PC-9 (cell line): Measurements from ENCODE around the gene CFAP61. TPM values are rescaled to one million over a fixed set of nuclear protein-coding genes. Genes with fewer than 3 reads are reported as not detected.

Experiments
- BruUV-seq: library from RNA; stranded (reverse); fragments of 400-500 nt; replicated peaks from 2 replicates; lab custom pipeline; 2021; lab: Mats Ljungman, UMichigan
- CTCF ChIA-PET: fragments of 300-600 bp; sonication (Branson Sonifier 250); formaldehyde crosslinking; loops from one replicate; lab custom pipeline; 2022; ENCODE audit warnings: antibody characterized with exemption; lab: Charles Lee
- POLR2A ChIA-PET: fragments of 300-600 bp; sonication (Branson Sonifier 250); formaldehyde crosslinking; loops from one replicate; lab custom pipeline; 2022; ENCODE audit warnings: antibody characterized with exemption; ENCODE audit not compliant: unreplicated experiment; lab: Charles Lee
- DNase-seq, 2 experiments: peaks; one replicate each; pipeline versions ENCODE4 v3.0.0 to v3.0.0-alpha.2; 2015 to 2022; ENCODE audit warnings: mixed read lengths in 1 of 2
- H2AFZ ChIP-seq: fragments of 200-600 bp; sonication (generic); 2 replicates; pipeline ENCODE4 v1.8.1; 2017; ENCODE audit warnings: antibody characterized with exemption
- H3F3A ChIP-seq: fragments of 200-600 bp; sonication (generic); 2 replicates; pipeline ENCODE4 v1.8.1; 2017; ENCODE audit warnings: antibody characterized with exemption, mild to moderate bottlenecking, low read depth; ENCODE audit not compliant: insufficient read depth
- H3K27ac ChIP-seq: fragments of 200-600 bp; sonication (generic); 2 replicates; pipeline ENCODE4 v1.6.1; 2016; ENCODE audit warnings: mixed run types
- H3K27me3 ChIP-seq: fragments of 200-600 bp; sonication (generic); 2 replicates; pipeline ENCODE4 v1.6.1; 2016; ENCODE audit warnings: low read depth, mixed run types; ENCODE audit not compliant: insufficient read depth
- H3K36me3 ChIP-seq: fragments of 200-600 bp; sonication (generic); 2 replicates; pipeline ENCODE4 v1.6.1; 2016; ENCODE audit warnings: low read depth, mixed run types
- H3K4me1 ChIP-seq: fragments of 200-600 bp; sonication (generic); replicated peaks from 2 replicates; pipeline ENCODE4 v1.6.1; 2016; ENCODE audit warnings: mixed run types; ENCODE audit not compliant: insufficient read depth
- H3K4me2 ChIP-seq: fragments of 200-600 bp; sonication (generic); 2 replicates; pipeline ENCODE4 v1.6.1; 2017; ENCODE audit warnings: mixed run types
- H3K4me3 ChIP-seq: fragments of 200-600 bp; sonication (generic); 2 replicates; pipeline ENCODE4 v1.6.1; 2016; ENCODE audit warnings: mixed run types
- H3K79me2 ChIP-seq: fragments of 200-600 bp; sonication (generic); 2 replicates; pipeline ENCODE4 v1.6.1; 2017; ENCODE audit warnings: low read depth, mixed run types
- H3K9me2 ChIP-seq: fragments of 200-600 bp; sonication (generic); 2 replicates; pipeline ENCODE4 v1.8.1; 2017; ENCODE audit warnings: mild to moderate bottlenecking; ENCODE audit not compliant: insufficient read depth
- H3K9me3 ChIP-seq: fragments of 200-600 bp; sonication (generic); 2 replicates; pipeline ENCODE4 v1.8.1; 2016; ENCODE audit warnings: low read depth; ENCODE audit not compliant: insufficient read depth
- H4K20me1 ChIP-seq: fragments of 200-600 bp; sonication (generic); 2 replicates; pipeline ENCODE4 v1.8.1; 2017; ENCODE audit not compliant: insufficient read depth
- CTCF ChIP-seq: fragments of 200-600 bp; sonication (generic); conservative IDR thresholded peaks from 2 replicates; pipeline ENCODE4 v1.6.1; 2017; ENCODE audit warnings: mixed run types, antibody characterized with exemption, mild to moderate bottlenecking, moderate library complexity
- EZH2 ChIP-seq: fragments of 200-600 bp; sonication (generic); IDR thresholded peaks from 2 replicates; pipeline ENCODE4 v1.8.0; 2017; ENCODE audit warnings: antibody characterized with exemption, low read depth
- intact Hi-C: fragments of 100-400 bp; cut with micrococcal nuclease; formaldehyde crosslinking; loops from one replicate; pipeline ENCODE4 v1.10.0; 2022; ENCODE audit not compliant: unreplicated experiment
- total RNA-seq: library from RNA; stranded (reverse); gene quantifications from 2 replicates; pipeline ENCODE4 v1.2.3, GENCODE V29; 2021

The CFAP61 gene
- total RNA-seq, 1 experiment from 2014 or later, result 2.6 TPM

- no peaks in the 10 kb centered on the region for H4K20me1 ChIP-seq
- peaks cover 17% of the 10 kb centered on the region; the same call in 1 of the 2 replicates for H3K27me3 ChIP-seq
- no peaks in the 10 kb centered on the region for H3K36me3 ChIP-seq
- no peaks in the 10 kb centered on the region for H3K79me2 ChIP-seq
- H3K9me3 ChIP-seq, result no peaks in the 10 kb centered on the region
- no peaks in the 10 kb centered on the region; the same call in 1 of the 2 replicates for H3K9me2 ChIP-seq
- H3K4me1 ChIP-seq, result no peaks in the 10 kb centered on the region
- POLR2A ChIA-PET, result no interaction called here
- CTCF ChIA-PET, result no interaction called here
- H3K27ac ChIP-seq, result no peak overlapping the region
- H2AFZ ChIP-seq, result no peak overlapping the region
- H3F3A ChIP-seq, result no peaks in the 10 kb centered on the region
- H3K4me2 ChIP-seq, result no peak overlapping the region
- intact Hi-C loops, result no loop called here
- BruUV-seq, result no TSS peak
- H3K4me3 ChIP-seq, result no peak overlapping the region
- no peak for DNase-seq
- TF ChIP-seq EZH2 (no peak), CTCF (no peak)
These were observed 240.1 kb downstream of the CFAP61 start for GRCh38 chr20:20292472-20292871.

- DNase-seq, result no peak
- Histone ChIP-seq H3K4me3 (no peak overlapping the region), H3K9me3 (no peaks in the 10 kb centered on the region), H3K27ac (no peak overlapping the region), H3K9me2 (no peaks in the 10 kb centered on the region; the same call in 1 of the 2 replicates), H3K27me3 (peaks cover 18% of the 10 kb centered on the region; the same call in 1 of the 2 replicates), H4K20me1 (no peaks in the 10 kb centered on the region), H3K36me3 (no peaks in the 10 kb centered on the region), H3K4me1 (no peaks in the 10 kb centered on the region), H3K79me2 (no peaks in the 10 kb centered on the region), H3F3A (no peaks in the 10 kb centered on the region), H3K4me2 (no peak overlapping the region), H2AFZ (no peak overlapping the region)
- ChIA-PET CTCF (no interaction called here), POLR2A (no interaction called here)
- intact Hi-C loops, result no loop called here
- TF ChIP-seq EZH2 (no peak), CTCF (no peak)
- no TSS peak for BruUV-seq
These were observed 240.8 kb downstream of the CFAP61 start for GRCh38 chr20:20293141-20293540.

- H3K4me2 ChIP-seq, result no peak overlapping the region
- intact Hi-C loops, result no loop called here
- no TSS peak for BruUV-seq
- ChIA-PET POLR2A (no interaction called here), CTCF (no interaction called here)
- H3F3A ChIP-seq, result no peaks in the 10 kb centered on the region
- DNase-seq, result no peak
- H3K36me3 ChIP-seq, result no peaks in the 10 kb centered on the region
- no peaks in the 10 kb centered on the region; the same call in 1 of the 2 replicates for H3K9me2 ChIP-seq
- TF ChIP-seq EZH2 (no peak), CTCF (no peak)
- H3K27me3 ChIP-seq, result peaks cover 24% of the 10 kb centered on the region
- no peaks in the 10 kb centered on the region for H3K9me3 ChIP-seq
- no peak overlapping the region for H3K27ac ChIP-seq
- H3K4me3 ChIP-seq, result no peak overlapping the region
- no peak overlapping the region for H2AFZ ChIP-seq
- no peaks in the 10 kb centered on the region for H4K20me1 ChIP-seq
- H3K79me2 ChIP-seq, result no peaks in the 10 kb centered on the region
- no peaks in the 10 kb centered on the region for H3K4me1 ChIP-seq
These were observed 241.5 kb downstream of the CFAP61 start for GRCh38 chr20:20293691-20294385.
